HG02870 (cell line): Measurements from ENCODE around the gene EFCAB8.
A peak's percentile ranks its signal among the peaks of the same experiment; 100 is the strongest.

ENCODE experiments used
- ATAC-seq: cut with Tn5 transposase; IDR thresholded peaks from one replicate; pipeline ENCODE4 v1.9.1; 2021; ENCODE audit warnings: mild to moderate bottlenecking, moderate library complexity; ENCODE audit not compliant: unreplicated experiment

EFCAB8 gene, protein sequence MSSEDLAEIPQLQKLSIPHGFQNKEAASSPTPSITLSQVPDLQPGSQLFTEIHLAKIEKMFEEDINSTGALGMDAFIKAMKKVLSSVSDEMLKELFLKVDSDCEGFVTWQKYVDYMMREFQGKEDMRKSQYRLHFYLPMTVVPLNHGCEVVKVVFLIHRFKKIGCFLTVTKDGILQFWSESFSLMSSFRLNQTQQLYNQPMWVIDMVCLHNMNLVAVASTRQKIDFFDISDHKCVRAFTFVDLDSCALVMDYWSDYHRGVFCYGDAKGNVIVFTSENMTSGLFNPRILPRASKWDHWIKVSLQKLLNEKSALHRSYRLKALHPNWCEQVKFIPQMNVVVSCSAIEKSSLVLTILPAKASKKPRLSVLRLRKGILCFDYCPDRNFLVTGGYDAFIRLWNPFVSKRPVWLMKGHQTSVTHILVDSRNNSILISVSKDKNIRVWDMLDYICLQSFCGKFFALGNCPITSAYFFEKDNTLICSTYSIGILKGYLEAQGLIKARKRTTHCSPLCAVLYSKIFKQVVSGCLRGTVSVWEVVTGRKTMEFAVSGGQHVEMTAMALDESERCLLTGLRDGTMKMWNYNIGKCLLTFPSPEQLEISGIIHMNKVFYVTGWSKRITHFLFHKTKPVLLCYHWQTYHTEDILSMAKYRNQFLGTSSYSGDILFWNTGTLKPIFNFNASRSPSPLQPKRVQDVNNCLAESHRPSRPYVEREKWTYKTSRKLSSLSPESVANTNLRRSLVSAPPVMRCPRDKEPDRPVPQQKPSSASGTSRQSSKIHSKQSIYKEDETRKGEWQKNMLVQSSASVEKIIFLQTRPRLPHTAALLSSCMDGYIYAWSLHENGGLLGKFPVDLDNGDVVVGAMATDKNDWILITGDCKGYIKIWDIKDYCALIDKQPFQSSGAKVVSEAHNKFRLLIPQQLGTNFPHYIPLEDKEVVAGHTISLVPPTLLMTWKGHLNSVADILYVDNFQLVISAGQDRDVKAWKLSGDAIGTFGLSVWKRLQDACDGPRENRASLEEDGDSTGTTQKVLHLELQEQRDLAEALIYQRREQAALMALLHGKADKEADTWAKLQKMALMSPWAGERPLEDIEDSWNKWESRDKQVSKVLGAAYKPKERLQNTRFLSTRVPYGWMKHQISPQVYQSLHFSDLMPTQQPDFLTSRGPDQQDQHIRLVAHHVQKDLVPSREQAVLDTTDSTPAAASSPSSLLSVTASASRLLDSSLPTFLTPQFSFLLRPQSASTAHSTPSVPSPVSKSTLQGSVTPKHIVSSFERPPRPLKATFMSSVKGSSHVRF

DNA sequence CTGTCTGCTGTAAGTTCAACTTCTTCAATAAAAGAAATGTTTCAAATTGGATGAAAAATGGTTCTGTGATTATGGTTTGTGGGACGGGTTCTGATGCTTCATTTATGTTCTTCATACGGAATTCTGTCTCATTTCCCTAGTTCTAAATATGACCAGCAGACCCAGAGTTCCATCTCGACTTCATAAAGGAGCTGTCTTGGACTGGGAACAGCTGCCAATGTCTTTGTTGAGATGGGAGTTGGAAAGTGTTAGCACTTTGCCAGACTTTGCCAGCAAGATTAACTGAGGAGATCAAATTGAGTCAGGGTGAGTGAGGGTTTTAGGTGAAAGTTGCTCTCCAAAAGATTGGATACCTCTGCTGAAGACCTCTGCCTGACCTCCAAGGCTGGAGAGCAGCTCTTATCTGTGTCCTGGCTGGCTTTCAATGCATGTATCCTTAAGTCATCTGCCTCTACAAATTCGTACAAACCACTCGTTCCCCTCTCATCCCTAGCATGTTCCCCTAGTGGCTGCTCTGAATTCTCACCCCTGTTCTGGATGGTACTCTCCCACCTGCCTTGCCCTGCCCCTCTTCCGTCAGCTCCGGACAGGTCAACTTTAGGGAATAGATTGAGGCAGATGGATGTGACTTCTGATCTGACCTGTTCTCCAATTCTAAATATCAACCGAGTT, at the start of gene EFCAB8:
EFCAB8 (plus strand) TSS at position 223 of the 672 bp plus-strand sequence. CDS start 4,870 bp downstream, outside the sequence.
- no peak for ATAC-seq

DNA sequence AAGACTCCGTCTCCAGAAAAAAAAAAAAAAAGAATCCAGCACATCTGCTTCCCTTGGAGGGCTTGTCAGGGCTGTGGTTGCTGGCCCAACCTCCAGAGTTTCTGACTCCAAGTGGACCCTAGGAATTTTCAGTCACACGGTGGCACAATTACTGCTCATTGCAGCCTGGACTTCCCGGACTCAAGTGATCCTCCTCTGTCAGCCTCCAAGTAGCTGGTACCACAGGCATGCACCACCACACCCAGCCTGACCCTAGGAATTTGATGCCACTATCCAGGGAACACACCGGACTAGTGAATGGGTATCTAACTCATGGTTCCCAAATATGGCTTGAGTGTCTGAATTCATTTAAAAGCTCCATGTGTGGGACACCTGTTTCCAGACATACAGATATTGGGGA, 48.8 kb upstream of the EFCAB8 start:
- ATAC-seq, result no peak

DNA sequence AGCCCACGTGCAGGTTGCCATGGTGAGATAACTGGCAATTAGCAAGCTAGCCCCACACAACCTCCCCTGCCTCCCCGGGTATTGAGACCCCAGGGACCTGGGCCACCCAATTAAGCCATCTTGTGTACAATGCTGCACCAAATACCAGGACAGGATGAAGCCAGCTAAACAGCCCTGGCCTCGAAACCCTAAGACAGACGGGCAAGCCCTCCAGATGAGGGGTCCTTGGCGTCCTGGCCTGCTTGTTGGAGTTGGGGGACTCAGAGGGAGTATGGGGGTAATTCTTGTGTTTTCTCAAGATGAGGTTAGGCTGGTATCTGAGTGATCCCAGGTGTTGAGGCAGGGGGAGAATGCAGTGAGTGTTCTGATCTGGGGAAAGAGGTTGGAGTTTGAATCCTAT, 47.8 kb upstream of the EFCAB8 start:
- ATAC-seq, result no peak

DNA sequence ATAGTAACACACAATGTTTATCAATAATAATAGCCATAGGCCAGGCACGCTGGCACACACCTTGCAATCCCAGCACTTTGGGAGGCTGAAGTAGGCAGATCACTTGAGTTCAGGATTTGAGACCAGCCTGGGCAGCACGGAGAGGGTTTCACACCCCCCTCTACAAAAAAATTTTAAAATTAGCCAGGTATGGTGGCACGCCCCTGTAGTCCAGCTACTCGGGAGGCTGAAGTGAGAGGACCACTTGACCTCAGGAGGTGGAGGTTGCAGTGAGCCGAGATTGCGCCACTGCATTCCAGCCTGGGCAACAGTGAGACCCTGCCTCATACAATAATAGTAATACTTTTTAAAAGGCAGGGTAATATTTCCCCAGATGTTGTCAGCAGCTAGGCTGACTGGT, 46.8 kb upstream of the EFCAB8 start:
- no peak for ATAC-seq

DNA sequence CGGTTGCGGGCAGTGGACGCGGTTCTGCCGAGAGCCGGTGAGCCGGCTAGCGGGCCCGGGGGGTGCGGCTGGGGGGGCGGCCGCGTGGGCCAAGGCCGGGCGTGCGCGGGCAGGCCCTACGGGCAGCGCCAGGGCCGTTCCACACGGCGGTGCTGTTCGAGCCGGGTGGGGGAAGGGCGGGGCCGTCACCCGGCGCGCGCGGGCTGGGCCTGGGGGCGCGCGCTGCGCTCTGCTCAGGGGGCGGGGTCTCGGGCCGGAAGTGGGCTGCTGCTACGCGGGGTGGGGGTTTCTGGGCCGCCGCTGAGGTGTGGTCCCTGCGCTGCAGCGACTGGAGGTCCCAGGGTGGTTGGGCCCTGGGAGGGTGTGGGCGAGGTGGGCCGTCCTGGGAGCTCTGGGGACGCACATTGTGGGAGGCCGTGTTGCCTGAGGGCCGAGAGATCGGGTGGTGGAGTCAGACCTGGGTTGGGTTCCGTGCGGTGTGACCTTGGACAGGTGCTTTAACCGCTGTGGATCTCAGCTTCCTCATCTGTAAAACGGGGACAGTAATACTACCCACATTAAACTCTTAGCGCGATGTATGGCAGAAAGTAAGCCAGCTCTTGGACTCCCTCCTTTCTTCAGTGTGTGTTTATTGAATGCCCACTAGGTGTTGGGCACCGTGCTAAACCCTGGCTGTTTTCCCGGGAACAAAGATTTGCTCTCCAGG, 38.6 kb upstream of the EFCAB8 start:
- peak; percentile 55 for ATAC-seq

DNA sequence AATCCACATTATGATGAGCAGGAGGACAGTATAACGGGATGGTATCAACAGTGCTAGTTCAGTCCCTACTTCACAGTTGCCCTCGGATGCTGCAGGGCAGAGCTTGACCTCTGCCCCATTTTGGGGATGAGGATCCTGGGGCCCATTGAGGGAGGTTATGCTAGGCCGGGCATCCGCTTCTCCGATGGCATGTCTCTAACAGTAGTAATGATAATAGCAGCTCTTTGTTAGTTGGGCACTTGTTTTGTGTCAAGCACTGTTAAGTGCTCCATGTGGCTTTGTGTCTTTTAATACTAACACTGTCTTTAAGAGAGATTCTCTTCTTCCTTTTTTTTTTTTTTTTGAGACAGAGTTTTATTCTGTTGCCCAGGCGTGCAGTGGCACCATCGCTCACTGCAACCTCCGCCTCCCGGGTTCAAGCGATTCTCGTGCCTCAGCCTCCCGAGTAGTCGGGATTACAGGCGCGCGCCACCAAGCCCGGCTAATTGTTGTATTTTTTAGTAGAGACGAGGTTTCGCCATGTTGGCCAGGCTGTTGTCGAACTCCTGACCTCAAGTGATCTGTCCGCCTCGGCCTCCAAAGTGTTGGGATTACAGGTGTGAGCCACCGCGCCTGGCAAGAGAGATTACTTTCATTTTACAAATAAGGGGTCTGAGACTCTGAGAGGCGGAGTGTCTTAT, 37.9 kb upstream of the EFCAB8 start:
- no peak for ATAC-seq

DNA sequence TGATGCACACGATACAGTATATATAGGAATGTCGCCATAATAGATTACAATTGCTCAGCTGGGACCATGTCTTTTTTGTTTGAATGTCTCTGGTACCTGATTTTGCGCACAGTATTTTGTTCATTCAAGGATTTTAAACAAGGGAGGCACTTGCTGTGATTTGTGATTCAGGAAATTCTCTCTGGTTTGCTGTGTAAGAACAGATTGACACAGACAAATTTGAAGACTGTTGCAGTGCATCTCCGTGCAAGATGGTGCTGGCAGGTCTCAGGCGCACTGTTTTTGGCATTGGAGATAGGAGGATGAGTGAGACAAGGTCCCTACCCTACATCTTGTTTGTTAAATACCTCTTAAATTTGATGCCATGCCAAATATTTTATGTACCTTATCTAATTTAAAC, 36.5 kb upstream of the EFCAB8 start:
- no peak for ATAC-seq

DNA sequence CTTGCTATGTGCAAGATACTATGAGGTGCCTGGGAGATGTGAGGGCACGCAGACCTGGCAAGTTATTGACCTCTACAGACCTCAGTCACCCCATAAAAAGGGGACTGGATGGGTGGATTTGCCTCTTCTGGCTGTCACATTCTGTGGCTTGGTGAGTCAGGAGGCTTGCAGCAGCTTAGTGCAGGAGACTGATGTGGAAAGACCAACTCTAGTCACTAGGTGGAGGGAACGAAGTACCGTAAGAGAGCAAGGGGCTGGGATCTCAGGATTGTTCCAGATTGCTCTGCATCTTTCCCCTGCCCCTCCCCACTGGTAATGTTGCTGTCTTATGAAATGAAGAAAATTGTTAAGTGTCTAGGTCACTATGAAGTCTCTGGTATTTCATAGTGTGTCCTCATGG, 35.6 kb upstream of the EFCAB8 start:
- ATAC-seq, result no peak

DNA sequence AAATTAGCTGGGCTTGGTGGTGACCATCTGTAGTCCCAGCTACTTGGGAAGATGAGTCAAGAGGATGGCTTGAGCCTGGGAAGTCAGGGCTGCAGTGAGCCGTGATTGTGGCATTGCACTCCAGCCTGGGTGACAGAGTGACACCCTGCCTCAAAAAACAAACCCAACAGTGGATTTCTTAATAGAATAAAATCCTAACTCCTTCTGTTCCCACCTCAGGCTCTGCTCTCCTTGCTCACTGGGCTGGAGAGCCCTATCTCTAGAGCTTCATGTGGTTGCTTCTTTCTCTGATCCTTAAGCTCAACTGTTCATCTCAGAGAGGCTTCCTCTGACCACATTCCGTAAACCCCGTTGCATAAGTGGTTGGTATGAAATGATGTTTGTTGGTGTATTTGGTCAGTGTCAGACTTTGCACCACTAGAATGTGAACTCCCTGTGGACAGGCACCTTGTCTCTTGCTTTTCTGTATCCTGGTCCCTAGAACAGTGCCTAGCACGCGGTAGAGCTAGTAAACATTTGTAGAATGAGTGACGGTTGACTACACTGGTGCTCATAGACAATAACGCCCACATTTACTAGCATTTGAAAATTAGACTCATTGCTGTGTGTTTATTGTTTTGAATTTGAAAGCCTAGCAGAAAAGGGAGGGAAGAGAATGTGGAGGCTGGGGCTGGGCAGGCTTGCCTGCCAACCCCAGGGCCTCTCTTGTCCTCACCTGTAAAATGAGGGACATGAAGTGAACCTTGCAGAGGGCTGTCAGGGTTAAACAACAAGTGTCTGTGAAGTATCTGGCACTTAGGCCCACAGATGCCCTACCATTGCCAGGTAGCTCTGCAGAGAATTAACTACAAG, 34.8 kb upstream of the EFCAB8 start:
- no peak for ATAC-seq

DNA sequence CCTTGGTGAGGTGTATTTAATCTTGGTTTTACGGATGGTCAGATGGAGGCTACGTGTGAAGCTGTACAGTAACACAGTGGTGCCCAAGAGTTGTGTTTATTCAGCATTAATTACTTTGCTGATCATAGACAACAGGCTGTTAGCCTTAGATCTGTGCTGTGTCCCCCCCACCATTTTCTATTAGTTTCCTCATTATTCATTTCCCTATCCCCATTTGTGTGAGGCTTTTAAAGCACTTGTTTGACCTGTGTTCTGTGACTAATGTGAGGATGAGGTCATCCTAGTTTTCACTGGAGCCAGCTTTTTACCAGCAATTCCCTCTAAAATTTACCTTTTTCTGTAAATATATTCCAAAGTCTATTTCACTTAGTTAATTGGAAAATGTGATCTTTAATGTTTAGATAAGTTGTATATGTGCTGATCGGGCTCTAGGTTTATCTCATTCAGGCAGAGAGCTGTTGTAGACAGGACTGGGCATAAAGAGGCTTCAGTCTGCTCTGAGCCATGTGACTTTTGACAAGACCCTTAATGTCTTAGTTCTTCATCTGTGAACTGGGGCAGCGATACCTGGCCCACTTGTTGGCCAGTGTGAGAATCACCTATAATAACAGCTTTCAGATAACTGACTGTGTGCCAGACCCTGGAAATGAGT, 30.6 kb upstream of the EFCAB8 start:
- no peak for ATAC-seq

DNA sequence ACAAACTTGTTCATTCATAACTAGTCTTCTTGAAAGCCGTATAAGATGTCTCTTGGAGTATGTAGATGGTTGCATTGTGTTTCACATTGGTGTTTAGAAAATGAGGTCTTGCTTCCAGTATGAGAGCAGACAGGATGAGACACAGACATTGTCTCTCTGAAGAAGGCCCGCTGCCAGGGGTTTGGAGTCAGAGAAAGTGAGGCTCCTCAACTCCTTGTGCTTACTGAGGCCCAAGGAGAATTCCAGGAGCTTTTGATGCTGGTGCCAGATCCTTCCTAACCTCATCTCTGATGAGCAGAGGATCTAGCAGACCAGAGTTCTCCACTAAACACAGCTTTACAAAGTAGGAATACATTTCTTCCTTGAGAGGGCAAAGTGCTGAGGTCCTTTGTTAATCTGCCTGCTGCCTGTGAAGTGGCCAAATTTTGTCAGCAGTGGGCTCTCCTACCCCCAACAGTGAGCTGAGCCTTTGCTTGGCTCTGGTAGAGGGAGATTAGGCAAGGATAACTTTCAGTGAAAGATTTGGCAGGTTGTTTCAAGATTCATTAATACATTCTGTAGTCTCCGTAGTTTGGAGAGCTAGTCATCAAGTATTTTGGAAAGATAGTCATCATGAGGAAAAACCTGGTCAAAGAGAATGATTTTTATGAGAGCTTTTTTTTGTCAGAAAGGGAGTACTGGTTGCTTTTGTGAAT, 29.3 kb upstream of the EFCAB8 start:
- ATAC-seq, result no peak

DNA sequence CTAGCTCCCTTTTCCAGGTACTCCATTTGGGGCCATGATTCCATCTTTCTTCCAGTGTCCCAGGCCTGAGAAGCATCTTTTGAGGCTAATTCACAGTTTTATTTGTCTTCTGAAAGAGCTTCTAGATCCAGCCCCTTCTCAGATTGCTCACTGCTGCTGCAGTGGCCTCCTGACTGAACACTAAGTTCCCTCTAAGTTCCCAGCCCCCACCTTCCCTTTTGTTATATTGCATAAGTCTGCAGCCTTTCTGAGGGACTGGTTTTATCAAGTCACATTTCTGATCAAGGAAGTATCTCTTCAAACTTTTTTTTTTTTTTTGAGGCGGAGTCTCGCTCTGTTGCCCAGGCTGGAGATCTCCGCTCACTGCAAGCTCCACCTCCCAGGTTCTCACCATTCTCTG, 28.3 kb upstream of the EFCAB8 start:
- no peak for ATAC-seq

DNA sequence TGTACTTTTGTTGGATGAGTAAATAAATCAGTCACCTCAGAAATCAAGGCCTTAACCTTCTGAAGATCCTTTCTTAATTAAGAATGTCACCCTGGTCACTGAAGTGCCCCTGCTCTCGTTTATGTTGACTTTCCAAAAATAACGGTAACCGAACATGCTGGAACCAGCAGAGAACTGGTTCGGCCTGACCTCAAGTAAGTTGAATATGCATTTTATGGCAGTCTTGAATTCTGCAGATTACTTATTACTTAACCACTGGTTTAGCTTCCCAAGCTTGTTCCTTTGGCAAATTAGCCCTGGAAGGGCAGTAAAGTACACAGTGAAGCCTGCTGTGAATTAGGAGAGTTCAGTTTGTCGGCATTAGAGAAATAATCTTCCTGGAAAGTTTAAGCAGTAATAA, 26.7 kb upstream of the EFCAB8 start:
- no peak for ATAC-seq

DNA sequence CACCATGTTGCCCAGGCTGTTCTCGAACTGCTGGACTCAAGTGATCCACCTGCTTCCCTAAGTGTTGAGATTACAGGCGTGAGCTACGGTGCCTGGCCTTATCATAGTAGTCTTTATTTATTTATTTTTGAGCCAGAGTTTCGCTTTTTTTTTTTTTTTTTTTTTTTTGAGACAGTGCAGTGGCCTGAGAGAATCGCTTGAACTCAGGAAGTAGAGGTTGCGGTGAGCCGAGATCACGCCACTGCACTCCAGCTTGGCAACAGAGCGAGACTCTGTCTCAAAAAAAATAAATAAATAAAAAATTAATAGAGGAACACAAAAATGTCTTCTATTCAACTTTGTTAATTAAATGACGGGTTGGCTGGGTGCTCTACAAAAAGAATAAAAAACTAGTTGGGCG, 26.1 kb upstream of the EFCAB8 start:
- ATAC-seq, result no peak

DNA sequence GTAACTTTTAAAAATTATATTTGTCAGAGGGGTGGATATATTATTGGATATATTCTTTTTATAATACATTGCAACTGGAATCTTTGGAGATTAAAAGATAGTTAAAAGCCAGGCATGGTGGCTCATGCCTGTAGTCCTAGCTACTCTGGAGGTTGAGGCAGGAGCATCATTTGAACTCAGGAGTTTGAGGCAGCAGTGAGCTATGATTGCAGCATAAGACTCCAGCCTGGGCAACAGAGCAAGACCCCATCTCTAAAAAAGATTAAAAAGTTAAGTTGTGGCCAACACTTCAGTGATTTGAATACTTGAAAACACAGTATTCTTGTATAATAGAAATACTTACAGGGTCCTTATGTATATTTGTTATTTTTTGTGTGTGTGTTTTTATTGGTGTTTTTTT, 23.8 kb upstream of the EFCAB8 start:
- no peak for ATAC-seq

DNA sequence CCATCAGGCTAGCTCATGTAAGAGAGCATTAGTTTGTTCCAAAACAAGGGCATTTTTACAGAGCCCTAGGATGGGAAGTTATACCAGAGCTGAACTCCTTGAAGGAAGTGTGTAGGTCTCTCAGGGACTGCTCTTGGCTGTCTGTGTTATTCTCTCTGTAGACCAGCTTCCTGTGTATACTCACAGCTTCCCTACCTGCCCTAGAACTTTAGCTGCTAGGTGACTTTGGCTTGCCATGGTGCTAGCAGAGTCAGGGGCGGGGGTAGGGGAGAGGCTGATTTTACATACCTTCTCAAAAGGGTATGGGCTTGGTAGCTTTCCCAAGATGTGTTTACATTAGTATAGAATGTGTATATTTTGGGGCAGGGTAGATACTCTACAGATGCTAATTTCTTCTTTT, 21.6 kb upstream of the EFCAB8 start:
- ATAC-seq, result no peak

DNA sequence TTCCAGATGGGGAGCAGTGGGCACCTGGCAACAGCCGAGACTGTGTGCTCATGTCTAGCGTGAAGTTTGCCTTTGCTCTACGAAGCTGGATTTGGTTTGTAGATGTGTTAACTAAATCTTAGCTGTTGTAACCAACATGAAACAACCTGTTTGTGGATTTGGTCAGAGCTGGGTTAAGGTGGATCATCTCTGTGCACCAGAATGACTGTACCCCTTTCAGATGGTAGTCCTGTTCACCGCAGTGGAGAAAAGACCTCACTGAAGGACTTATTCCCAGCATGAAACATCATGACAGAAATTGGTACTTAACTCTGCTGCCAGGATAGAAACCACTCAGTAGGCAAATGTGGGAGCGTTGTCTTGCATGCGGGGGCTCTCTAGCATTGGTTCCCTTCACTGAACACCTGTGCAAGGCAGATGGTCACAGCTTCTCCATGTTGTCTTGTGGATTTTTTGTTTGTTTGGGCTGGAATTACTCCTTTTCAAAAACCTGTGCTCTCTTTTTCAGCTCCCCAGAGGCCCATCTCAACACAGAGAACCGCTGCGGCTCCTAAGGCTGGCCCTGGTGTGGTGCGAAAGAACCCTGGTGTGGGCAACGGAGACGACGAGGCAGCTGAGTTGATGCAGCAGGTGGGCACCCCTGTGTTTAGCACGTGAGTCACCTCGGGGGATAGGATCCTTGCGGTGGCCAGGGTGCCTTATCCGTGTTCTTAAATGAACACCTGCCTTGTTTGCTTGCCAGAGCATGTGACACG, 19.3 kb upstream of the EFCAB8 start:
- ATAC-seq, result no peak
